Measurements from ENCODE around the gene PDE4D.
A peak's percentile ranks its signal among the peaks of the same experiment; 100 is the strongest.
"Not testable (repeated sequence)": the region's sequence is repeated elsewhere in the genome, so short reads cannot be mapped to it uniquely, and the experiment has no call there.

The PDE4D gene

GRCh38 chr5:59596586-59597350 lies 296.8 kb downstream of the PDE4D start:
- no peaks in the 10 kb centered on the region for H3K36me3 ChIP-seq (ENCODE audit: insufficient read depth, low read length)
- no peak overlapping the region for H3K9ac ChIP-seq (ENCODE audit: low read length)
- H3K4me1 ChIP-seq (ENCODE audit: insufficient read depth, low read length) = peaks cover 24% of the 10 kb centered on the region
- no peaks in the 10 kb centered on the region for H3K27me3 ChIP-seq (ENCODE audit: control insufficient read depth in 1 of 2, insufficient read depth in 2 of 2, low read length in 2 of 2)
- no peaks in the 10 kb centered on the region for H3K9me3 ChIP-seq (ENCODE audit: low read length)
- H3K27ac ChIP-seq (ENCODE audit: low read depth, low read length) = no peak overlapping the region
- no peak overlapping the region for H3K4me3 ChIP-seq (ENCODE audit: low read depth in 1 of 2, low read length in 2 of 2)

DNA sequence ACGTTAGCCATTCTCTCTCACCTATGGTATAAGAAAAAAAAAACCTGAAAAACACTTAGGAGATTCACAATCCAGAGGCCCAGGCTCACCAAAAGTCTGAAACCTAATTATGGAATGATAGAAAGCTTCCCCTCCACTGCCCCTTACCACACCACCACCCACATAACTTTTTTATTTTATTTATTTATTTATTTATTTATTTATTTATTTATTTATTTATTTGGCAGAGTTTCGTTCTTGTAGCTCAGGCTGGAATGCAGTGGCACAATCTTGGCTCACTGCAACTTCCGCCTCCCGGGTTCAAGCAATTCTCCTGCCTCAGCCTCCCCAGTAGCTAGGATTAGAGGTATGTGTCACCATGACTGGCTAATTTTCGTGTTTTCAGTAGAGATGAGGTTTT lies 299.4 kb downstream of the PDE4D start:
- H3K9ac ChIP-seq (ENCODE audit: low read length); H3K36me3 ChIP-seq (ENCODE audit: insufficient read depth, low read length); H3K27me3 ChIP-seq (ENCODE audit: control insufficient read depth in 1 of 2, insufficient read depth in 2 of 2, low read length in 2 of 2); H3K27ac ChIP-seq (ENCODE audit: low read depth, low read length); H3K4me3 ChIP-seq (ENCODE audit: low read depth in 1 of 2, low read length in 2 of 2); H3K9me3 ChIP-seq (ENCODE audit: low read length): not testable (repeated sequence)
- peaks cover 15% of the 10 kb centered on the region for H3K4me1 ChIP-seq (ENCODE audit: insufficient read depth, low read length)

- Histone ChIP-seq H3K27me3 (ENCODE audit: control insufficient read depth in 1 of 2, insufficient read depth in 2 of 2, low read length in 2 of 2) (no peaks in the 10 kb centered on the region), H3K9me3 (ENCODE audit: low read length) (no peaks in the 10 kb centered on the region), H3K4me1 (ENCODE audit: insufficient read depth, low read length) (peaks cover 12% of the 10 kb centered on the region), H3K36me3 (ENCODE audit: insufficient read depth, low read length) (no peaks in the 10 kb centered on the region), H3K4me3 (ENCODE audit: low read depth in 1 of 2, low read length in 2 of 2) (no peak overlapping the region), H3K9ac (ENCODE audit: low read length) (no peak overlapping the region), H3K27ac (ENCODE audit: low read depth, low read length) (no peak overlapping the region)
Observed at GRCh38 chr5:59593439-59594007, 300.0 kb downstream of the PDE4D start.

GRCh38 chr5:59592101-59592500 lies 301.4 kb downstream of the PDE4D start:
- Histone ChIP-seq H3K27me3 (ENCODE audit: control insufficient read depth in 1 of 2, insufficient read depth in 2 of 2, low read length in 2 of 2) (no peaks in the 10 kb centered on the region), H3K9me3 (ENCODE audit: low read length) (no peaks in the 10 kb centered on the region), H3K4me3 (ENCODE audit: low read depth in 1 of 2, low read length in 2 of 2) (no peak overlapping the region), H3K27ac (ENCODE audit: low read depth, low read length) (no peak overlapping the region), H3K9ac (ENCODE audit: low read length) (no peak overlapping the region), H3K36me3 (ENCODE audit: insufficient read depth, low read length) (no peaks in the 10 kb centered on the region), H3K4me1 (ENCODE audit: insufficient read depth, low read length) (peaks cover 20% of the 10 kb centered on the region)

DNA sequence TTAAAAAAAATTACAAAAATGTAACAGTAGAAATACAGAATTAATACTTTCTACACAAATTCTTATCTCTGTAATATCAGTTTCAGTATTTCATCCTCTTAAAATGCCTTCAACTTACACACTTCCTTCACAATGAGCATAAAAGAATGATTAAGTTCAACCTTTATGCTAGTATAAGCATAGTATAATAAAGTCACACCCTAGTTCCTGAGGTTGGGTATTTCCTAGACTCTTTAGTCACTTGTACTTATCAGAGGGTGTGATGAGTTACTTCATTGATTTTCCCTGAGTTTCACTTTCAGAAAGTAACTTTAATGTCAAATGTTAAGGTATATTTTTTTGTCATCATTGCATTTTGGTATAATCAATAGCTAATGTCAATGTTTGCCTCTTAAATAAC lies 302.4 kb downstream of the PDE4D start:
- no peaks in the 10 kb centered on the region for H3K9me3 ChIP-seq (ENCODE audit: low read length)
- no peaks in the 10 kb centered on the region for H3K27me3 ChIP-seq (ENCODE audit: control insufficient read depth in 1 of 2, insufficient read depth in 2 of 2, low read length in 2 of 2)
- H3K9ac ChIP-seq (ENCODE audit: low read length) = no peak overlapping the region
- no peaks in the 10 kb centered on the region for H3K36me3 ChIP-seq (ENCODE audit: insufficient read depth, low read length)
- H3K4me1 ChIP-seq (ENCODE audit: insufficient read depth, low read length) = peaks cover 27% of the 10 kb centered on the region
- H3K4me3 ChIP-seq (ENCODE audit: low read depth in 1 of 2, low read length in 2 of 2) = no peak overlapping the region
- H3K27ac ChIP-seq (ENCODE audit: low read depth, low read length) = no peak overlapping the region

GRCh38 chr5:59588922-59589321 lies 304.6 kb downstream of the PDE4D start:
- no peak overlapping the region for H3K4me3 ChIP-seq (ENCODE audit: low read depth in 1 of 2, low read length in 2 of 2)
- no peak overlapping the region for H3K27ac ChIP-seq (ENCODE audit: low read depth, low read length)
- H3K9me3 ChIP-seq (ENCODE audit: low read length) = no peaks in the 10 kb centered on the region

DNA sequence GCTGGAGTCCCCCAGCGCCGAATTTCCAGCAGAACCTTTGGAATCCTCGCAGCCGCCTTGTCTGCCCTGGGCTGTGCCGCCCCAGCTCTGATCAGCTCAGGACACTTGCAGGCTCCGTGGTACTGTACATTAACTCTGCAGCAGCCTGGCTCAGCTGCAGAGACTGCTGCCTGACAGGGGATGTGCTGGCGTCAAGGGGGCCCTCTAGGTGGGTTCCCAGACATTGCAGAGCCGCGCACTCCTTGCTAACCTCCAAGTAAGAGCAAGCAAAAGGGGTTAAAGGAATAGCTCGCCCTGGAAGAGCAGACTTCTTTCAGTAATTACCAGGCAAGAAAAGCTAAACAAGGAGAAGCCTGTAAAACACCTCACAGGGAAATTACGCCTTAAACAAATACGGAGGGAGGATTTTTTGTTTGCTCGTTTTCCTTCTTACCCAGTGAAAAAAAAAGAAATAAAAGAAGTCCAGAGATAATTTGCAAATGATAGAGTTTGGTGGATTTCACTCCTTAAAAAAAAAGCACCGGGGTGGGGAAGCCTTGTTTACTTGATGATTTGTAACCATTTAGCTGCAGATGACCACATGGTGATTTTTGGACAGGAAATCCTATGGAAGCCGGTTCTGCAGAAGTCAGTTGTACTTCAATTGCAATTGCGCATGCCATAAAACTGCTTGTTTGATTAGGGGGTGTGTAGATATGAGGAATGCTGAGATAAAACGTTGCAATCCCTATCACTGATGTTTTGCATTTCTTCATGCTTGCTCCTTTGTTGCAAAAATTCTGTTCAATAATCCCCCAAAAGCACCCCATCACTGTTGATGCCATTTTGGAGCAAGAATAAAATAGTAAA lies 305.8 kb downstream of the PDE4D start:
- Histone ChIP-seq H3K9ac (ENCODE audit: low read length) (no peak overlapping the region), H3K4me1 (ENCODE audit: insufficient read depth, low read length) (peaks cover 47% of the 10 kb centered on the region), H3K4me3 (ENCODE audit: low read depth in 1 of 2, low read length in 2 of 2) (peak overlapping the region in 1 of 2 donors; percentile 32), H3K36me3 (ENCODE audit: insufficient read depth, low read length) (no peaks in the 10 kb centered on the region), H3K9me3 (ENCODE audit: low read length) (no peaks in the 10 kb centered on the region), H3K27me3 (ENCODE audit: control insufficient read depth in 1 of 2, insufficient read depth in 2 of 2, low read length in 2 of 2) (no peaks in the 10 kb centered on the region), H3K27ac (ENCODE audit: low read depth, low read length) (no peak overlapping the region)

More at GRCh38 chr5:59588922-59589321, 304.6 kb downstream of the PDE4D start:
- H3K36me3 ChIP-seq (ENCODE audit: insufficient read depth, low read length) = no peaks in the 10 kb centered on the region
- H3K9ac ChIP-seq (ENCODE audit: low read length) = no peak overlapping the region
- no peaks in the 10 kb centered on the region for H3K27me3 ChIP-seq (ENCODE audit: control insufficient read depth in 1 of 2, insufficient read depth in 2 of 2, low read length in 2 of 2)
- H3K4me1 ChIP-seq (ENCODE audit: insufficient read depth, low read length) = peaks cover 39% of the 10 kb centered on the region

- no peak overlapping the region for H3K27ac ChIP-seq (ENCODE audit: low read depth, low read length)
- no peaks in the 10 kb centered on the region for H3K36me3 ChIP-seq (ENCODE audit: insufficient read depth, low read length)
- no peaks in the 10 kb centered on the region for H3K27me3 ChIP-seq (ENCODE audit: control insufficient read depth in 1 of 2, insufficient read depth in 2 of 2, low read length in 2 of 2)
- no peak overlapping the region for H3K4me3 ChIP-seq (ENCODE audit: low read depth in 1 of 2, low read length in 2 of 2)
- H3K4me1 ChIP-seq (ENCODE audit: insufficient read depth, low read length) = peaks cover 42% of the 10 kb centered on the region
- no peak overlapping the region for H3K9ac ChIP-seq (ENCODE audit: low read length)
- H3K9me3 ChIP-seq (ENCODE audit: low read length) = no peaks in the 10 kb centered on the region
Observed at GRCh38 chr5:59586841-59587240, 306.7 kb downstream of the PDE4D start.

GRCh38 chr5:59584858-59585846 lies 308.4 kb downstream of the PDE4D start:
- peaks cover 42% of the 10 kb centered on the region for H3K4me1 ChIP-seq (ENCODE audit: insufficient read depth, low read length)
- H3K27me3 ChIP-seq (ENCODE audit: control insufficient read depth in 1 of 2, insufficient read depth in 2 of 2, low read length in 2 of 2) = no peaks in the 10 kb centered on the region
- H3K27ac ChIP-seq (ENCODE audit: low read depth, low read length) = no peak overlapping the region
- H3K9ac ChIP-seq (ENCODE audit: low read length) = no peak overlapping the region
- H3K36me3 ChIP-seq (ENCODE audit: insufficient read depth, low read length) = no peaks in the 10 kb centered on the region
- no peaks in the 10 kb centered on the region for H3K9me3 ChIP-seq (ENCODE audit: low read length)
- H3K4me3 ChIP-seq (ENCODE audit: low read depth in 1 of 2, low read length in 2 of 2) = no peak overlapping the region

GRCh38 chr5:59583810-59584562 lies 309.5 kb downstream of the PDE4D start:
- H3K4me3 ChIP-seq (ENCODE audit: low read depth in 1 of 2, low read length in 2 of 2) = no peak overlapping the region
- H3K27me3 ChIP-seq (ENCODE audit: control insufficient read depth in 1 of 2, insufficient read depth in 2 of 2, low read length in 2 of 2) = no peaks in the 10 kb centered on the region
- H3K4me1 ChIP-seq (ENCODE audit: insufficient read depth, low read length) = peaks cover 42% of the 10 kb centered on the region
- H3K9me3 ChIP-seq (ENCODE audit: low read length) = no peaks in the 10 kb centered on the region
- no peaks in the 10 kb centered on the region for H3K36me3 ChIP-seq (ENCODE audit: insufficient read depth, low read length)
- H3K9ac ChIP-seq (ENCODE audit: low read length) = no peak overlapping the region
- no peak overlapping the region for H3K27ac ChIP-seq (ENCODE audit: low read depth, low read length)

All from muscle layer of colon (tissue), 2 donors.